Stimulated activated naive CD4-positive, alpha-beta T cell (primary cell): Measurements from ENCODE around the gene NOP53.
"Not testable (repeated sequence)": the region's sequence is repeated elsewhere in the genome, so short reads cannot be mapped to it uniquely, and the experiment has no call there.

ENCODE experiments used
- DNase-seq, 6 experiments: peaks; one replicate each; lab custom pipeline; 2025; lab: John Stamatoyannopoulos, UW

The NOP53 gene

DNA sequence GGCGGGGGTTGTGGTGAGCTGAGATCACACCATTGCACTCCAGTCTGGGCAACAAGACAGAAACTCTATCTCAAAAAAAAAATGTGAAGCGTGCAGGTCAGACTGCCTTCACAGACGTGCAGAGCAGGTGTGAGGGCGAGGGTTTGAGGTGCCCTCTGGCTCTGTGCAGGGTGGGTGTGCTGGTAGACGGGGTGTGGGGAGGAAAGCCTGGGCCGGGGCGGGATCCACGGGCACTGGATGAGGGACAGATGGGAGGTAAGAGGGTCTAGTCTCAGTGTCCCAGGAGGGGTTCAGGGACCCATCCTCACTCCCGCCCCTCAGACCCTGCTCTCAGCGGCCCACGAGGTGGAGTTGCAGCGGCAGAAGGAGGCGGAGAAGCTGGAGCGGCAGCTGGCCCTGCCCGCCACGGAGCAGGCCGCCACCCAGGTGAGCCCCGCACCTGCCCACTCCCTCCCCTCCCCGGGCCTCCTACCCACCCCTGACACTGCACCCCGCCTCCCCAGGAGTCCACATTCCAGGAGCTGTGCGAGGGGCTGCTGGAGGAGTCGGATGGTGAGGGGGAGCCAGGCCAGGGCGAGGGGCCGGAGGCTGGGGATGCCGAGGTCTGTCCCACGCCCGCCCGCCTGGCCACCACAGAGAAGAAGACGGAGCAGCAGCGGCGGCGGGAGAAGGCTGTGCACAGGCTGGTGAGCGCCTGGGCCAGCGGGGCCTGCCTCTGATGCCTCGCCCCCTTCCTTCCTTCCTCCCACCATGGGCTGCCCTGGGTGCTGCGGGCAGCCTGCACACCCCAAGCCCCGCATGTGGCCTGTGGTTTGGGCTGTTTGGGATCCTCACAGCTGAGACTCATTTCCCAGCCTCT is 9.1 kb downstream of the NOP53 start:
- DNase-seq, result no peak

DNA sequence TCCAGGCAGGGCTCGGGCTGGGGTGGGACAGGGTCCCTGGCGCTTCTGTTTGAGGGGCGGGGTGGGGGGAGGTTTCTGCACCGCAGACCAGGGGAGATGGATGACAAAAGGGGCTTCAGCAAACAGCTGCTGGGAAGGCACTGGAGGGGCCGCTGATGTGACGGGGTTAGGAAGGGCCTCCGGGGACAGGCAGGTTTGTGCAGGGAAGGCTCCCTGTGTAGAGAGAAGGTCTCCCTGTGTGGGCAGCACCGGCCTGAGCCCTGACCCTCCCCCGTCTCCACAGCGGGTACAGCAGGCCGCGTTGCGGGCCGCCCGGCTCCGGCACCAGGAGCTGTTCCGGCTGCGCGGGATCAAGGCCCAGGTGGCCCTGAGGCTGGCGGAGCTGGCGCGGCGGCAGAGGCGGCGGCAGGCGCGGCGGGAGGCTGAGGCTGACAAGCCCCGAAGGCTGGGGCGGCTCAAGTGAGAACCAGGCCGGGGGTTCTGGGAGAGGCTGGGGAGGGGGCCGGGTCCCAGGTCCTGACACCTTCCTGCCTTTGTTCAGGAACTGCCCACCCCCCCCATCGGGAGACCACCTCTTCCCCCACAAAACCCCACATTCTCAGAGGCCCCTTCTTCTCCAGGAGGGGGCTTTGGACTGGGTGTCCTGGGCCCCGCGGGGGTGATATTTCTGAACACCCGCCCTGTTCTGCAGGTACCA is 9.9 kb downstream of the NOP53 start:
- no peak for DNase-seq

DNA sequence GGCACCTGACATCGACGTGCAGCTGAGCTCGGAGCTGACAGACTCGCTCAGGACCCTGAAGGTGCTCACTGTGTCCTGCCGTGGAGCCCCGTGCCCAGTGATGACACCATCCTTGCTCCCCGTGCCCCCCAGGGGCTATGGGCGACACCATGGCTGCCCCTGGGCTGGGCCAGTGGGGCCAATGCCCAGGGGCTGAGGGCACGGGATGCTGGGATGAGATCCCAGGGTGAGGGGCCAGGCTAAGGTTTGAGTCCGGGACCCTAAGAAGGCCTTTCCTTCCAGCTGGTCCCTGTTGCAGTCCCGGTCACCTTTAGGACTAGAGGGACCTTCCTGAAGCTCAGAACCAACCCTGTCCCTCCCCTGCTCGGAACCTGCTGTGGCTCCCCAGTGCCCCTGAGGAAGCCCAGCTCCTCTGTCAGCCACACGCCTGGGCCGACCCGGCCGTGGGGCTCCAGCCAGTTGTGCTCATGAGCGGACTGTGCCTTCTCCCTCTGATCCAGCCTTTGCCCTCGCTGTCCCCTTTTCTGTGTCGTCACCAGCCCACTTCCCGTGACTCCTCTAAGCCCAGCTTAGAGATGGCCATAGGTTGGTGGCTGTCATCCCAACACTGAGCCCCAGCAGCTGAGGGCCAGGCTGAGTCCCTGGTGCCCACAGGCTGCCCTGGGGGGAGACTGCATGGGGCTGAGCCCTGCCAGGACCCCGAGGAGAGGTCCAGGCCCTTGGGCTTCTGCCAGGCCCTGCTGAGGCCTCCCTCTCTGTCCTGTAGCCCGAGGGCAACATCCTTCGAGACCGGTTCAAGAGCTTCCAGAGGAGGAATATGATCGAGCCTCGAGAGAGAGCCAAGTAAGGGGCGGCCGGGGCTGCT is 10.6 kb downstream of the NOP53 start:
- DNase-seq, result no peak

DNA sequence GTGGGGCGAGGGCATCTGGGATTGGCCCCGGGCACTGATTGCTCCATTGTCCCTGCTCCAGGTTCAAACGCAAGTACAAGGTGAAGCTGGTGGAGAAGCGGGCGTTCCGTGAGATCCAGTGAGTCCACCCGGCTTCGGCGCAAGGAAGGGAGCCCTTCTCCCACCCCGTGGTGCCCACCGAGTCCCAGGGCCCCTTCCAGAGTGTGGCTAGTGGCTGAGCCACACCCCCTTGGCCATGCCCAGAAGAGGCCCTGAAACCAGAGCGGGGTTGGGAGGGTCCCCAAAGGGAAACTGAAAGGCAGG is 11.2 kb downstream of the NOP53 start:
- no peak for DNase-seq

DNA sequence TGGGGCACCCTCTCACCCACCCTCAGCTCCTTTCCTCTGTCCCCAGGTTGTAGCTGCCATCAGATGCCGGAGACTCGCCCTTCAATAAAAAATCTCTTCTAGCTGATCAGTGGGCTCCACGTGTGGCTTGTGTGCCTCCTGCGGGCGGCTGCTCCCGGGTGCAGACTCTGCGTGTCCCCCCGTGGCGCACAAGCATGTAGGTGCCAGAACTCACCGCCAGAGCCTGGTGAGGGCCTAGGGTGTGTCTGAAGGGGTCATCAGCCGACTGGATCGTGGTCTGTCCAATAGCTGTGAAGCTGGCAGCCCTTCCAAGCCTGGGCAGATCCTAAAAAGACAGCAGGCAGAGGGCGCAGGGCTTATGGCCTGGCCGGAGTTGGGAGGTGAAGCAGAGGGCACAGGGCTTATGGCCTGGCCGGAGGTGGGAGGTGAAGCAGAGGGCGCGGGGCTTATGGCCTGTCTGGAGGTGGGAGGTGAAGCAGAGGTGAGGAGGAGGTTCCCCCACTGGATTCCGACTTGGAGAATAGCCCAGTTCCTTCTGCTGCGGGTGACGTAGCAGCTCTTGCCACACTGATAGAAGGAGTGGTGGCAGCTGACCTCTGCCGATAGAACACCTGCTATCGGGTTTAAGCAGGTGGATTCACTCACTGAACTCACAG is 11.7 kb downstream of the NOP53 start:
- DNase-seq, result no peak

DNA sequence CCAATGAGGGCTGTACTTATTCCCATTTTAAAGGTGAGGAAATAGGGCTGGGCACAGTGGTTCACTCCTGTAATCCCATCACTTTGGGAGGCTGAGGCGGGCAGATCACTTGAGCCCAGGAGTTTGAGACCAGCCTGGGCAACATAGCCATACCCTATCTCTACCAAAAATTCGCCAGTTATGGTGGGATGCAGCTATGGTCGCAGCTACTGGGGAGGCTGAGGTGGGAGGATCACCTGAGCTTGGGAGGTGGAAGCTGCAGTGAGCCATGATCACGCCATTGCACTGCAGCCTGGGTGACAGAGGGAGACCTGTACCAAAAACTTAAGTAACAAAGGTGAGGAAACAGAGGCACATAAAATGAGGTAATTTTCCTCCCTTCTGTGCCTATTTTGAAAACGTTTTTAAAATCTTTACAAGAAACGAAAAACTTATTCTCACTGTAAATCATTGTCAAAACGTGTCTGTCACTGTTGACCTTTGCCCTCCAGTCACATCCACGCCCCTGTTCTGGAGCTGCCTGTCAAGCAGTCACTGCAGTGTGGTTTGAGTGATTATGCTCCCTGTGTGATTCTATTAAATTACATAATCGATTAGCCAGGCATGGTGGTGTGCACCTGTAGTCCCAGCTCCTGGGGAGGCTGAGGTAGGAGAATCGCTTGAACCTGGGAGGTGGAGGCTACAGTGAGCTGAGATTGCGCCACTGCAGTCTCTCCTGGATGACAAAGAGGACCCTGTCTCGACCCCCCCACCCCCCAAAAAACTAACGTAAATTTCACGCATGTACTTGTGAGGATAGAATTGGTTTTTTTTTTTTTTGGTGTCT is 12.5 kb downstream of the NOP53 start:
- DNase-seq, result no peak

DNA sequence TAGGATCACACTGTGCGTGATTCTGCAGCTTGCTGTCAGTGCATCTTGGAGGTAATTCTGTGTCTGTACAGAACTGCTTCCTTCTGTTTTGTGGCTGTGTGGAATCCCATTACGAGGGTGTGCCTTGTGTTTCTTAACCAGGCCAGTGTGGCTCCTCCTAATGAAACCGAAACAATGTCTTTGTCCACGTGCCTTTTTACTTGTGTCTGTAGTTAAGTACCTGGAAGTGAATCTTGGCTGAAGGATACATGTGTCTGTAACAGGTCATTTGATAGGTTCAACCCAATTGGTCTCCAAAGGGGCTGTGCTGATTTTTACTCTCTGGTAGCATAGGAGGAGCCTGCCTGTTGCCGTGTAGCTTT is 13.1 kb downstream of the NOP53 start:
- no peak for DNase-seq

DNA sequence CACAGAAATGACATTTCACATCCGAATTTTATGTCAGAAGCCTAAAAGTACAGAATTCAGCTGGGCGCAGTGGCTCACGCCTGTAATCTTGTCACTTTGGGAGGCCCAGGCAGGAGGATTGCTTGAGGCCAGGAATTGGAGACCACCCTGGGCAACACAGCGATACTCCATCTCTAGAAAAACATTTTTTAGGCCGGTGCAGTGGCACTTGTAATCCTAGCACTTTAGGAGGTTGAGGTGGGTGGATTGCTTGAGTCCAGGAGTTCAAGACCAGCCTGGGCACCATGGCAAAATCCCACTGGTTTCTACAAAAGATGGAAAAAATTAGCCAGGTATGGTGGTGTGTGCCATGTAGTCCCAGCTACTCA is 15.3 kb downstream of the NOP53 start:
- DNase-seq, result no peak

DNA sequence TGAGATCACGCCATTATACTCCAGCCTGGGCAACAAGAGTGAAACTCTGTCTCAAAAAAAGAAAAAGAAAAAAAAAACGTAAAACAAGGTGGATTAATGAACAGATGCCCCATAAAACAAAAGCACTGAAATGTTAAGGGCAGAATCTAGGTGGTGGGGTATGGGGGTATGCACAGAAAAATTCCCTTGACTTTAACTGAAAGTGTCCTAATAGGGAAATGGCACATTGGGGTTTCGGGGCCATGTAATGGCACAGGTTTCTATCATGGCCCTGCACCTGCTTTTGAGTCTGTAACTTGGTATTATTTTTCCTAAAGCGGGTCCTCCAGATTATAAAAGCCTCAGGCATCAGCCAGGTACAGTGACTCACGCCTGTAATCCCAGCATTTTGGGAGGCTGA is 16.2 kb downstream of the NOP53 start:
- no peak for DNase-seq

DNA sequence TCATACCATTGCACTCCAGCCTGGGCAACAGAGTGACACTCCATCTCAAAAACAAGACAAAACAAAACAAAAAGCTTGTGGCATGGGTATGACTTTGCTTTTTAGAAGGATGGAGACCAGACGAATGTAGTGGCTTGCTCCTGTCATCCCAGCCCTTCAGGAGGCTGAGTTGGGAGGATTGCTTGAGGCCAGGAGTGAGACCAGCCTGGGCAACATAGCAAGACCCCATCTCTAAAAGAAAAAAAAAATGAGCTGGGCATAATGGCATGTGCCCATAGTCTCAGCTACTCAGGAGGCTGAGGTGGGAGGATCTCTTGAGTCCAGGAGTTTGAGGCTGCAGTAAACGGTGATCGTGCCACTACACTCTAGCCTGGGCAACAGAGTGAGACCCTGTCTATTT is 16.8 kb downstream of the NOP53 start:
- DNase-seq, result no peak

DNA sequence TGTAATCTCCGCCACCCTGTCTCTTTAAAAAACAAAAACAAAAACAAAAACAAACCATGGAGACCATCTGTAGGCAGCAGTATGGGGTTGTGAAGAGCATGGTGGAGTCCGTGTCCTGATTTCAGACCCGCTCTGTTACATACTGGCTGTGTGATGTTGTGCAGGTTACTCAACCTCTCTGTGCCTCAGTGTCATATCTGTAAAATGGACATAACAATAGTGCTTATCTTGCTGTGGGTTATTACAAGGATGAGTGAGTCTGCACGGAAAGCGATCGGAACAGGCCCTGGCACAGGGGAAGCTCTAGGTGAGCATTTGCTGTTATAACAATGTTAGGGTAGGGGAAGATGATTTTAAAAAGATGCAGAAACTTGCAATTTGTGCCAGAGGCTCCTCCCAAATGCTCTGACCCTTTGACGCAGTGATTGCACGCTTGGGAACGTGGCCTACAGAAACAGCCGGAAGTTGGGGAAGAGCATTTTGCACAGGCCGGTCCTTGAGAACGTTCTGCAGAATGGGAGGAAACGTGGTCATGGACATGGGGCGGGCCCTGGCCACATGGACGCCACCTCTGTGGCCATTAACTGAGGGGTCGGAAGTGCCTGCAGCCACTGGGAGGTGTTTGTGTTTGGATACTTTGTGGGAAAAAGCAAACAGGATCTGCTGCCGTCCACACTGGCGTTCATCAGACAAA is 17.4 kb downstream of the NOP53 start:
- DNase-seq, result no peak

DNA sequence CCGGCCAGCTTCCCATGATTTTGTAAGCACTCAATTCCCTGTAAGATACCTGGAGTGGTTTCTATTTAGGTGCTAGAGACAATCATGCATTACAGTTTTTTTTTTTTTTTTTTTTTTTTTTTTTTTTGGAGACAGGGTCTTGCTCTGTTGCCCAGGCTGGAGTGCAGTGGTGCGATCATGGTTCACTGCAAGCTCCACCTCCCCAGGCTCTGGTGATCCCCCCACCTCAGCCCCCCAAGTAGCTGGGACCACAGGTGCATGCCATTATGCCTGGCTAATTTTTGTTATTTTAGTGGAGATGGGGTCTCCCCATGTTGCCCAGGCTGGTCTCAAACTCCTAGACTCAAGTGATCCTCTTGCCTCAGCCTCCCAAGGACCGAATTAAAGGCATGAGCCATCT is 19.4 kb downstream of the NOP53 start:
- not testable (repeated sequence) for DNase-seq

DNA sequence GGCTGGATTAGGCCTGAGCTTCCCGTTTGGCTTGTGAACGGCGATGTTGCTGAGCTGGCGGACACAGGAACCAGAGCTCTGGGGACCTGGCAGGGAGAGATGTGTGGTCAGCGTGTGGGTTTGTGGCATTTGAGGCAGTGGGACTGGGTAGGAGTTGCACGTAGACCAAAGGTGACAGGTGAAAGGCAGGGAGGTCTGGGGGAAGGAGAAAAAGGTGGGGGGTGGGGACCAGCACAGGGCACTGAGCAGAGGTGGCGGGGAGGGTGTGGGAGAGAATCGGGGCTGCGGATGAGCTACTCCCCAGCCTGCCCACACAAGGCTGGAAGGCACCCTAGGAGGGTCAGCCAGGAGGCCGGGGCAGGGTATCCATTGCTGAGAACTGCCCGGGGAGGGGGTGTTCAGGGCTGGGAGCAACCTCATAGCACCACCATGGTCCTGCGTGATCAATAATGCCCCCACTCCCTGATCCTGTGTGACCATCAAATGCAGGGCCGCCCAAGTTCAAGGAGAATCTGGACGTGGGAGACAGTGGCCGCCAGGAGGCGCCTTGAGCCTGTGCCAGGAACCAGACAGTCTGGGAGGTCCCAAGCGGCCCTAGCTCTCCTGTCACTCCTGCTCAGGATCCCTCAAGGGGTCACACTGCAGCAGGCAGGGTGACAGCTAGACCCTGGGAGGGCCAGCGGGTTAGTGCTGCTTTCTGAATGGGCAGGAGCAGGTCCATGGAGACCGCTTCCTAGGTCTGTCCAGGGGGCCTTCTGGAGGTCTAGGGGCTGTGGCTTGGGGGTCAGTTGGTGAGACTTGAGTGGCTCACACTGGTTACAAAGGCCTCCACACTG is 20.4 kb downstream of the NOP53 start:
- DNase-seq, result peak in 4 of 6 experiments; percentile 14 to 21 (median 20)

DNA sequence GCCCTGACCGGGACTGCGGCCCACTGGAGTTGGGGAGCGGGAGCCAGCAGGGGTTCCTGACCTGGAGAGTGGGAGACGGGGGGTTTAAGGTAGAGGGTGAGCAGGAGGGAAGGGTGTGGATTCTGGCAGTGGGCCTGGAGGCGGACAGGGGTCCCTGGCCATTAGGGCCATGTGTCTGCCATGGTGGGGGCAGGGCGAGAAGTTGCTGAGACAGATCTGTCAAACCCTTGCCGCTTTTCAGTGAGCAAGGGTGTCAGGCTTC is 20.9 kb downstream of the NOP53 start:
- DNase-seq, result no peak

DNA sequence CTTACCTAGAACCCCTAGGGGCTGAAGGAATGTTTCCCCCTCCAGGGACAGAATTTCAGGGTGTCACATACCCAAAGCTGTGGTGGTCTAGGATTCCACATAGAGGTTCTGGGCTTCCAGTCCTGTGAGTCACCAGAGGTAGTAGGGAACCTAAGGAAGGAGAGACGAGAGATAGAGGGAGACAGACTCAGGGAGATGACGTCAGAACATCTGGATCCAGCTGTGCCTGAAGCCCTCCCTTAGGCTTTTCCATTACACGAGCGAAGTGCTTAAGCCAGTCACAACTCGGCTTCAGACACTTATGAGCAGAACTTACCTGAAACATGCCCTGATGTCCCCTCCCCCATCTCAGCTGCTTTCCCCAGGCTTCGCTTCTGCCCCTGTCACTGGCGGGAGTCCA is 21.3 kb downstream of the NOP53 start:
- no peak for DNase-seq

DNA sequence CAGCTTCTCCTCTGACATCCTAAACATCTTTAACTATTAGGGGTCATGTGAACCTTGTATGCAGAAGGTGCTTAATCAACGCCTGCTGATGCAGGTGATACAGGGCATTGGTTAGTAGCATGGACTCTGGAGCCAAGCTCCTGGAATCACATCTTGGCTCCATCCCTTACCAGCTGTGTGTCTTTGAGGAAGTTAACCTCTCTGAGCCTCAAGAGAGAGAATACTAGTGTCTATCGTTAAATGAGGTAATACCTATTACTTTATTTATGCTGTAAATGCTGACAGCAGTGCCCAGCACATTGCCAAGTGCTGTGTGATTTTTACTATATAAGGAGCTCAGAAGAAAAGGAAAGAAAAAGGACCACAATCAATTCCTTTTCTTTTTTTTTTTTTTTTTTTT is 22.0 kb downstream of the NOP53 start:
- no peak for DNase-seq

DNA sequence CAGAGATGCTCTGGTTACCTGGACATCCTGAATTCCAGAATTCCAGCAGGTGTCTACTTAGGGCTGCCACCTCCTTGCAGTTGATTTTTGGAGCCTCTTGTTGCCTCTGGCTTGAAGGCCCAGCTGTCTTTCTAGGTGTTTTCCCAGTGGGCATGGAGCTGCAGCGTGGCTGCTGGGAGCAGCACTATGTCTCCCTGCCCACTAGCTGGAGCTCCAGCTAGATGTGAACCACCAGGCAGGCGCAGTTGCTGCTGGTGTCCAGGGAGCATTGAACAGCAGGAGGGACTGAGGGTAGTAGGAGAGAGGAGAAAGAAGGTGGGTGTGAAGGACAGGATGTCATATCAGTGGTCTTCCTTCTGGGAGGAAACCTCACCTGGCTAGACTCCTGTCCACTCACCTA is 23.3 kb downstream of the NOP53 start:
- no peak for DNase-seq

DNA sequence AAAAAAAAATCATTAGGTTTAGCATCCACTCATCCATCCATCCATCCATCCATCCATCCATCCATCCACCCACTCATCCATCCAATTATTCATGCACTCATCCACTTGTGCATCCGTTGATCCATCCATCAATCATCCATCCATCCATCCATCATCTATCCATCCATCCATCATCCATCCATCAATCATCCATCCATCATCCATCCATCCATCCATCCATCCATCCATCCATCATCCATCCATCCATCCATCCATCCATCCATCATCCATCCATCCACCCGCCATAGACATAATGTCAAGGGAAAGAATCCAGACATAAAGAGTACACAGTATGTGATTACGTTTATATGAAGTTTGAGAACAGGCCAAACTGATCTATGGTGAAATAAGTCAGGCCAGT is 24.2 kb downstream of the NOP53 start:
- no peak for DNase-seq

DNA sequence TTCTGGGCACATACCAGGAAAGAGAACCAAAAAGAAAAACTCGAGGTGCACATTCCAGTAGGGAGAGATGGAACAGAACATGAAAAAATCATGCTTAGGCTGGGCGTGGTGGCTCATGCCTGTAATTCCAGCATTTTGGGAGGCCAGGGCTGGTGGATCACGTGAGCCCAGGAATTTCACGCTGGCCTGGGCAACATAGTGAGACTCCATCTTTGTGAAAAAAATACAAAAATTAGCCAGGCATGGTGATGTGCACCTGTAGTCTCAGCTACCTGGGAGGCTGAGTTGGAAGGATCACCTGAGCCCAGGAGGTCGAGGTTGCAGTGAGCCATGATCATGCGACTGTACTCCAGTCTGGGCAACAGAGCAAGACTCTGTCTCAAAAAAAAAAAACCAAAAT is 25.9 kb downstream of the NOP53 start:
- DNase-seq, result not testable (repeated sequence)

DNA sequence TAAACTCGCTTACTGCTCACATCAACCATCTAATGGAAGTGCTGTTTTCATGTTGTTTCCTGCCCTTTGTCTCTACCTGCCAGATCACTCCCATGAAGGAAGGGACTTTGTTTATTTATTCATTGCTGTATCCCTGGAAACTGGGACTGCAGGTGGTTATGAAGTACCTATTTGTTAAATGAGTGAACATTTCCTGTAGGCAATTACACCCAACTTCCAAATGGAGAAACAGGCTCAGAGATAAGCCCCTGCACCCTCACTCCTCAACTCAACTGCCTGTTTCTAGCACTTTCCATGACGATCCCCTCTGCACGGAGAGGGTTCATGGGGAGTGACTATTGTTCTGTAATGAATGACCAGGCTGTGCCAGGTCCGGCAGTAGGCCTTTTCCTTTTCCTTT is 31.2 kb downstream of the NOP53 start:
- no peak for DNase-seq
